ENCODE results near the gene ATP1A1. TPM values are rescaled to one million over a fixed set of nuclear protein-coding genes. Genes with fewer than 3 reads are reported as not detected.

ATP1A1 gene
- total RNA-seq, 1 donor from 2014 or later = 213 TPM

- no peaks in the 10 kb centered on the region for H3K9me3 Mint-ChIP-seq (ENCODE audit: unreplicated experiment)
- H3K4me1 Mint-ChIP-seq (ENCODE audit: unreplicated experiment) = no peaks in the 10 kb centered on the region
- peaks cover 49% of the 10 kb centered on the region for H3K36me3 Mint-ChIP-seq (ENCODE audit: unreplicated experiment)
- DNase-seq (ENCODE audit: extremely low spot score, unreplicated experiment) = no peak
- no peak for TF ChIP-seq CTCF (IDR thresholded peaks at IDR 0.05)
- no peak overlapping the region for H3K27ac Mint-ChIP-seq (ENCODE audit: unreplicated experiment)
- no peaks in the 10 kb centered on the region for H3K27me3 Mint-ChIP-seq (ENCODE audit: unreplicated experiment)
- H3K4me3 Mint-ChIP-seq (ENCODE audit: unreplicated experiment) = no peak overlapping the region
These were observed 34.0 kb downstream of the ATP1A1 start for GRCh38 chr1:116407033-116407432.

- Mint-ChIP-seq H3K4me3 (ENCODE audit: unreplicated experiment) (no peak overlapping the region), H3K36me3 (ENCODE audit: unreplicated experiment) (peaks cover 38% of the 10 kb centered on the region), H3K27me3 (ENCODE audit: unreplicated experiment) (no peaks in the 10 kb centered on the region), H3K9me3 (ENCODE audit: unreplicated experiment) (no peaks in the 10 kb centered on the region), H3K27ac (ENCODE audit: unreplicated experiment) (no peak overlapping the region), H3K4me1 (ENCODE audit: unreplicated experiment) (no peaks in the 10 kb centered on the region)
- no peak for TF ChIP-seq CTCF (IDR thresholded peaks at IDR 0.05)
- DNase-seq (ENCODE audit: extremely low spot score, unreplicated experiment) = no peak
These were observed 35.1 kb downstream of the ATP1A1 start for GRCh38 chr1:116408193-116408592.

- H3K9me3 Mint-ChIP-seq (ENCODE audit: unreplicated experiment) = no peaks in the 10 kb centered on the region
- H3K27ac Mint-ChIP-seq (ENCODE audit: unreplicated experiment) = no peak overlapping the region
- DNase-seq (ENCODE audit: extremely low spot score, unreplicated experiment) = no peak
- no peak overlapping the region for H3K4me3 Mint-ChIP-seq (ENCODE audit: unreplicated experiment)
- TF ChIP-seq CTCF (IDR thresholded peaks at IDR 0.05) = no peak
- H3K27me3 Mint-ChIP-seq (ENCODE audit: unreplicated experiment) = no peaks in the 10 kb centered on the region
- H3K36me3 Mint-ChIP-seq (ENCODE audit: unreplicated experiment) = peaks cover 30% of the 10 kb centered on the region
- no peaks in the 10 kb centered on the region for H3K4me1 Mint-ChIP-seq (ENCODE audit: unreplicated experiment)
These were observed 36.0 kb downstream of the ATP1A1 start for GRCh38 chr1:116408803-116409720.

- no peak for DNase-seq (ENCODE audit: extremely low spot score, unreplicated experiment)
- Mint-ChIP-seq H3K27ac (ENCODE audit: unreplicated experiment) (no peak overlapping the region), H3K9me3 (ENCODE audit: unreplicated experiment) (no peaks in the 10 kb centered on the region), H3K4me3 (ENCODE audit: unreplicated experiment) (no peak overlapping the region), H3K27me3 (ENCODE audit: unreplicated experiment) (no peaks in the 10 kb centered on the region), H3K4me1 (ENCODE audit: unreplicated experiment) (no peaks in the 10 kb centered on the region), H3K36me3 (ENCODE audit: unreplicated experiment) (peaks cover 23% of the 10 kb centered on the region)
- no peak for TF ChIP-seq CTCF (IDR thresholded peaks at IDR 0.05)
These were observed 36.7 kb downstream of the ATP1A1 start for GRCh38 chr1:116409751-116410191.

GRCh38 chr1:116411784-116412479, 38.9 kb downstream of the ATP1A1 start:
- Mint-ChIP-seq H3K27me3 (ENCODE audit: unreplicated experiment) (no peaks in the 10 kb centered on the region), H3K4me3 (ENCODE audit: unreplicated experiment) (no peak overlapping the region), H3K27ac (ENCODE audit: unreplicated experiment) (no peak overlapping the region), H3K36me3 (ENCODE audit: unreplicated experiment) (peaks cover 5% of the 10 kb centered on the region), H3K9me3 (ENCODE audit: unreplicated experiment) (no peaks in the 10 kb centered on the region), H3K4me1 (ENCODE audit: unreplicated experiment) (peaks cover 7% of the 10 kb centered on the region)
- TF ChIP-seq CTCF (IDR thresholded peaks at IDR 0.05) = no peak
- no peak for DNase-seq (ENCODE audit: extremely low spot score, unreplicated experiment)
